Measurements from ENCODE around the gene FOXO6.

The FOXO6 gene

DNA sequence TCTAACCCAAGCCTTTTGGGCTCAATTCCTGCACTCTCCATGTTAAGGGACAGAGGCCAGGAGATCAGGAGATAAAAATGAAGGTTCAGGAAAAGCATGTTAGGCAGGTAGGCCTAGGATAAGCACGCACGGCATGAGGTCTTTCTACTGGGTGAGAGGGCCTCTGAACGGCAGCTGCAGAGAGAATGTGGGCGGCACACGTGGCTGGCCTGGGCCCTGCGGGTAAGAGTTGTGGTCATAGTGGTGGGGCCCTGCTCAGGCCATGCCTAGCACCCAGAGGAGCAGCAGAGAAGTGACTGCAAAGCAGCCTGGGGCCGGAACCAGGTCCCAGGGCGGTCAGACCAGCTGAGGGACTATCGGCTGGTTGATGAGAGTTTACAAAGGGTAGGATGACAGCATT lies 7.5 kb upstream of the FOXO6 start:
- no peak for DNase-seq

DNA sequence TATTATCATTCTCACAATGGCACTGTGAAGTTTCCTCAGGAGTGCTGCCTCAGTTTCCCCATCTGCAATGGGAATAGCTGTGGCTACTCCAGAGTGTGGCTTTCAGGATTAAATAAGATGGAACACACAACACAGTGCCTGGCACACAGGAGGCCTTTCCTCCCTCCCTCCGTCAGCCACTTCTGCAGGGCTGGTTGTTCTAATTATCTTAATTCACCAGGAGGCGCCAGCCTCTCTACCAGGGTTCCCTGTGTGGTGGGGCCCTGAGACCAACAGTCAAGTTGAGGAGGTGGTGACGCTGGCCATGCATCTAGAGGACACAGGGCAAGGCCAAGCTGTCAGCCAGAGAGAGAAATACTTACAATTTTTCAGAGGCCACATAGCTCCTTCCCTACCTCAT lies 6.3 kb upstream of the FOXO6 start:
- DNase-seq = no peak

DNA sequence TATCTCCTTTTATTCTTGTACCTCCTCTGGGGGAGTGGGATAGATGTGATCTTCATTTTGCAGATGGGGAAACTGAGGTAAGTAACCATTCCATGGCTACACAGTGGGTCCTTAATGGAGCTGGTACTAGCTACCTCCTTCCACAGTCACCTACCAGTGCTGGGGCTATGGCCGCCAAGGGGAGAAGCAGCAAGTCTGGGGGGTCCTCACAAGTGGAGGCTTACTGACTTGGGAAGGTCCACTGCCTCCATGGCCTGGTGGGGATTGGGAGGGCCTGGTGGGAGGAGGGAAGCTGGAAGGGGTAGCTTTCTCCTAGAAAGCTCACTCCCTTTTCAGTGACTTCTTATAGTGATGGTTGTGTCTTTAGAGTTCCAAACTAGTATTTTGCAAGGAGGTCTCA lies 5.9 kb upstream of the FOXO6 start:
- no peak for DNase-seq

DNA sequence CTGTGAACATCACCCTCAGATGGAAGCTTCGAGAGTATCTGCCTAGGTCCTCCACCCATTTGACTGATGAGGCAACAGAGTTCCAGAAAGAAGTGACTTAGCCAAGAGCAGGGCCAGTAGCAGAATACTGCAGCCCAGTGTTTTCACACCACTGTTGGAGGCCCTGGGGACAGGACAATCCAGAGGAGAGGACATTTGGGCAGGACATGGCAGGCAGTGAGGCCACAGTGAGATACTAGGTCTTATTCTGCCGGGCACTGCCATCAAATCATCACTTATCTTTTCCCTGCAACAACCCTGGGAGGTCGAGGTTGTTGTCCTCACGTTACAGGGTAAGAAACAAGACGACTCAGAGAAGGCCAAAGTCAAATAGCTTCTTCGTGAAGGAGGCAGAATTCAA lies 5.5 kb upstream of the FOXO6 start:
- DNase-seq = no peak

DNA sequence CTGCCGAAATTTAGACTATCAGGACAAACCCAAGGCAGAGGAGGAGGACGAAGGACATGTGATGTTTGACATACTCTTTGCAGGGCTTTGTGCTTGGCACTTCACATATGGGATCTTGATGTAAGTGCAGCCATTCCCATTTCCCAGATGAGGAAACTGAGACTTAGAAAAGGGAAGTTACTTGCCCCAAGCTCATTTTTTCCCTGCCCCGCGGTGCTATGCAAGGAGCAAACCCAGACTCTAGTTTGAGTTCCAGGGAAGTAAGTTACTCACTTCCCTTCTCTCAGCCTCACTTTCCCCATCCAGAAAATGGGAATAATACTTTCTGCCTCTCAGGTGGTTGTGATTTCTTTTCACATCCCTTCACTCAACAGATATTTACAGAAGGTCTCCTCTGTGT lies 4.5 kb upstream of the FOXO6 start:
- no peak for DNase-seq

DNA sequence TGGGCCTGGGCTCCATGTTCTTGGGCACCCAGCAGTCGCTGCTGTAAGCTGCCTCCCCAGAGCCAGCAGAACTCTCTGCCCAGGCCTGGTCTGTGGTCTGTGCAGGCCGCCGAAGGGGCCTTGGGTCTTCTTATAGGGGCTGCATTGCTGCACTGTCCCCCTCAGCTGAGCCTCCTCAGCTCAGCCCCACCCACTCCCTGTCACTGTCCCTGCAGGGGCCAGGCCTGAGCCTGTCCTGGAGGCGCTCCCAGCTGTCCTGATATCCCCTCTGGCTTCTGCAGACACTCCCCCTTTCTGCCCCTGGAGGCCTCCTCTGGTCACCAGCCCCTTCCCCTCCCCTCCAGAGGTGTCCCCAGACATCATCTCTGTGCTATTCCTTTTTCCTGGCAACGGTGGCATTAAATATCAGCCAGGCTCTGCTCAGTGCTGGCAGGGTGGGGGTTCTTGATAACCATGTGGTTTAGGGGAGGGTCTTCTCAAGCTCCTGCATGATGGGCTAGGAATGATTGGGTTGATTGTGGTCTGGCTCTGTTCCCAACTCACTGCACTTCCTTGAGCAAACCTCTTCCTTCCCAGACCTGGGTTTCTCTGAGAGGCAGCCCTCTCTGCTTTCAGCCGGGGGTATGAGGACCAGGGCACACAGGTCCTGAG lies 3.7 kb upstream of the FOXO6 start:
- DNase-seq = no peak

DNA sequence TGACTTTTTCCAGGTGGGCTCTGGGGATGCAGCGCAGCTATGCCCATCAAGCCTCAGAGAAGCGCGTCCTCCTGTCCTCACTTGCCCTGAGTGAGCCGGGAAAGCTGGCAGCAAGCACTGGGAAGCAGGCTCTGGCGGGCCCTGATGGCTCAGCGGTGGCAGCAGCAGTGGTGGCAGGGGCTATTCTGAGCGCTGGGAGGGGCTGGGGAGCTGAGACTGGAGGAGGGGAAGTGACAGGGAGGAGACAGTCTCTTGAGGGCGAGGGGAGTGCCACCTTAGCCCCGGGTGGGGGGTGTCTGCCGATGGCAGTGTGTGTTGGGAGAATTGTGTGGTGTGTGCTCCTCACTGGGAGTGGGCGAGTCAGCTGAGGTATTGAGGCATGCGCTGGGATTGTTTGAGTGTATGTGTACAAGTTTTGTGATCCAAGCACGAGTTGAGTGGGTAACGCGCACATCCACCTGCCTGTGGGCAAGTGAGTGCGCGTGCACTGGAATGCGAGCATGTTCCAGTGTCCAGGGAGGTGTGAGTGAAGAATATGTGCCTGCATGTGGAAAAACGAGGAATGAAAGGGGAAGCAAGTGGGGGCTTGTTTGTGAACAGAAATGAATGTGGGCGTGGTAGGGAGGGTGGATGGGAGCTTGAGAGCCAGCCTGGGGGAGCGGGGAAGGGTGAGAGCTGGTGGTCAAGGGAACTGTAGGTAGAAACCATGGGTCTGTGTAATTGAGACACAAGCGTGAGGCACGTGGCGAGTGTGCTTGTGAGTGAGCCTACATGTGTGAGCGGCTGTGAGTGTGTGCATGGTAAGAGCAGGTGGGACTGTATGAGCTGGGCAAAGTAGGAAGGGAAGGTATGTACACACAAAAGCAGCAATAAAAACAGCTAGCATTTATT lies 2.9 kb upstream of the FOXO6 start:
- DNase-seq = no peak

DNA sequence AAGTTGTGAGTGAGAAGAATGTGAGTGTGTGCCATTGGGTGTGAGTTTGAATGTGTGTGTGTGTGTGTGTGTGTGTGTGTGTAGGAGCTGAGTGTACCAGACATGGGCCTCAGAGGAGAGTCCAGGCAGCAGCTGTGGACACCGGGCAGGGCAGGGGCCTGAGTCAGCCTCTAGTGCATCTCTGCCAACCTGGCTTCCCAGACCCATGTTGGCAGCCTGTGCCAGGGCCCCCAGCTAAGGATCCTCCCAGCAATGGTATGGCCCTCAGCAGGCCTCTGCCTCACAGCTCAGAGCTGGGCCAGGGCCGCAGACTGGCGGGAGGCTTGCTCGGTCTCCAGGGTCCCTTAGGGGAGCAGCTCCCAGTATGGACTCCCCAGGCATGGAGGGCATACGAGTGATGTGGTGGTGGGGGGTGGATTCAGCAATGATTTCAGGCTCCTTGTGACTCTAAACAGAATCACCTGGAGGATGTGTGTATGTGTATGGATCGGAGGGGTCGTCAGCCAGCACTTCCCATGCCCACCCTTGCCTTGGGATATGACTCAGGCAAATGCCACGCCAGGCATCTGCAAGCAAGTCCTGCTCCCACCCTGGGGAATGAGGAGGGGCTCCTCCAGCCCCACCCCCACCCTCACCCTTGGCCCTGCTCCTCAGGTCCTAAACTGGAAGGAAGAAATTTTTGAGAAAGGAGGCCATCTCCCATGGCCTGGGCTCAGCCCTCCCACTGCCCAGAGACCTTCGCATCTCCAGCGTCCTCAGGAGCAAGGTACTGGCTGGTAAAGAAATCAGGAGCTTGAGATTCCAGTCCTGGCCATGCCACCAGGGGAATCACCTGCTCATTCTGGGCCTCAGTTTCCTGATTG lies 1.8 kb upstream of the FOXO6 start:
- no peak for DNase-seq

DNA sequence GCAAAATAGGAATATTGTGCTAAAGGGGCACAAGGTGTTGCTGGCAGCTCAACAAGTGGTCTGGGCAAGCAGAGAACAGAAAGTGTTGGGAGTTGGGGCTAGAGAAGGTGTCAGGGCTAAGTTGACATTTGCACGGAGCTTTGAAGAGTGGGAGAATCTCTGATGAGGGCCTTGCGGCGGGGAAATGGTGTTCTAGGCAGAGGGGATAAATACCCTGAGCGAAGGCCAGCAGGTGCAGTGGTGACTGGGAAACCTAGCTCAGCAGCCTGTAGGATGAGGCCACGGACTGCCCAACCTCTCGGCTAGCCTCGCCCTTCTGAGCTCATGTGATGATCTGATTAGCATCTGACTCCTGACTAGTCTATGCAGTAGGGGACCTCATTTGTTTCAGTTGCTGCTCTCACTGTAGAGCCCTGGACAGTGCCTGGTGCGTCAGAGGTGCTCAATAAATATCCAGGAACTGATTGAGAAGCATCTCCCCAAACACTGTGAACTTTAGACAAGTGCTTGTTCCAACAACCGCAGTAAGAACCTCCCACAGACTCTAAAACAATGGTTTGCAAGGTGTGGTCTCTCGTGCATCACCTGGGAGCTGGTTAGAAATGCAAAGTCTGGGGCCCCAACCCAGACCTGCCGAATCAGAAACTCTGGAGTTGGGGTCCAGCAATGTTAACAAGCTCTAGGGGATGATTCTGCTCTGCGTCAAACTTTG lies 1.0 kb upstream of the FOXO6 start:
- no peak for DNase-seq

DNA sequence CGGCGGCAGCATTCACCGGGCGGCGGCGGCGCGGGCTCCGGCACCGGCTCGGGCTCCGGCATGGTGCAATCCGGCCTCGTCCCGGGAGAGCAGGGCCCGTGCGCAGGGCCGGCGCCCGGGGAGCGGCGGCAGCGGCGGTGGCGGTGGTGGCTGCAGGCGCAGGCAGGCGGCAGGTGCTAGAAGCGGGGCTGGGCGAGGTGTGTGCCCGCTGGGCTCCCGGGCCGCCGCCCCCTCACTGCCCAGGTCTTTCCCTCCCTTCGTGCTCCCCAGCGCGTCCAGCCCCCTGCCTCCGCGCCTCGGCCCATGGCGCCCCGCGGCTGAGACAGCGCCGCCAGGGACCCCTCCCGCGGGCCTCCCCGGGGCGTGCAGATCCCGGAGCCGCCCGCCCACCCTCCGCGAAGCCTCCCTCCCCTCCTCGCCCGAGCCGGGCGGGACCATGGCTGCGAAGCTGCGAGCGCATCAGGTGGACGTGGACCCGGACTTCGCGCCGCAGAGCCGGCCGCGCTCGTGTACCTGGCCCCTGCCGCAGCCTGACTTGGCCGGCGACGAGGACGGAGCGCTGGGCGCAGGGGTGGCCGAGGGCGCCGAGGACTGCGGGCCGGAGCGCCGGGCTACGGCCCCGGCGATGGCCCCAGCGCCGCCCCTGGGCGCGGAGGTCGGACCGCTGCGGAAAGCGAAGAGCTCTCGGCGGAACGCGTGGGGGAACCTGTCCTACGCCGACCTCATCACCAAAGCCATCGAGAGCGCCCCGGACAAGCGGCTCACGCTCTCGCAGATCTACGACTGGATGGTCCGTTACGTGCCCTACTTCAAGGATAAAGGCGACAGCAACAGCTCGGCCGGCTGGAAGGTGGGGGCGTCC lies 492 bp downstream of the FOXO6 start:
- DNase-seq = no peak

DNA sequence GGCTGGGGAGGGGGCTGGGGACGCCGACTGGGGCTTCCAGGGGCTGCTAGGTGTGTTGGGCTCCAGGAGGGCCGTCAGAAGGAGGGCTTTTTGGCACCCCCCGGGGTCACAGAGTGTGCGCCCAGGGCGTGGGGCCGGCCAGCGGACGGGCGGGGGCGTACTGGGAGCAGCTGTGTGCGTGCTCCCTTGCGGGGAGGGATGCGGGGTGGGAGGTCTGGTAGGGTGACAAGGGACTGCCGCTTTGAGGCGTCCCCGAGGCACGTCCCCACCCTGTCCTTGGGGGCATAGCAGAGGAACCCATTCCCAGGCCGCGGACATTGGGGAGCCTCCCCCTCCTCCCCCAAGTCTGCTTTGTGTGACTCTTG lies 1.1 kb downstream of the FOXO6 start:
- DNase-seq = no peak

DNA sequence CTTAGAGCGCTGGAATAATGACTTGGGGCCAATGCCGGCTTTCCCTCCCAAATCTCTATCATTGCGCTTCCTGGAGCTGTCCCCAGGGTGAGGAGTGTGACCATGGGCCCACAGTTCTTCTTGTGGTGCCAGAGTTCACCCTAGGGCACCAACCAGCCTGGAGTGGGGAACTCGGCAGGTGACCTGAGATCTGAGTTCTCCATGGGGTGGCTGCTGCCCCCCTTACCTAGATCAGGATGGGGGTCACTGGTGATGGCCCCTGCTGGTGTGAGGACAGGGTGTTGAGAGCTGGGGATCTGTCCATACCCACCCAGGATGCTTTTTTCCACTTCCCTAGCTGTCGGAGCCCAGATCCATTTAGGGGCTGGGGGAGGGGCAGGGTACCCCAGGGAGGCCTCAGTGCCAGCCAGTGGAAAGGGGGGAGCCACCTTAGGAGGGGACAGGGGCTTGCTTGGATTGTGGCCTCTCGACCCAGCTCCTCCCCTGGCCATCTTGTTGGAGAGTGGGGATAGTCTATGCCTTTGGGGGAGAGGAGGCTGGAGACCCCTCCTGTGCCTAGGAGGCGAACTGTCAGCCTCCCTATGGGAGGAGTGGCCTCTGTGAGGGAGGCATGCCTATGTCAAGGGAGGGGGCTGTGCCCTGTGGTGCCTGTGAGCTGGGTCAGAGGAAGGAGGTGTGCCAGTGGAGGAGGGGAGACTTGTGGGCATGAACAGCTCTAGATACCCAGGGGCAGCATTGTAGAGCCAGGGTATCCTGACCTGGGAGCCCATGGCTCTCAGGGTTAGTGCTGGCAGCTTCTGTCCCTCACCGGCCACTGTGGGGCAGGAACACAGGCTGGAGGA lies 1.7 kb downstream of the FOXO6 start:
- DNase-seq = no peak

DNA sequence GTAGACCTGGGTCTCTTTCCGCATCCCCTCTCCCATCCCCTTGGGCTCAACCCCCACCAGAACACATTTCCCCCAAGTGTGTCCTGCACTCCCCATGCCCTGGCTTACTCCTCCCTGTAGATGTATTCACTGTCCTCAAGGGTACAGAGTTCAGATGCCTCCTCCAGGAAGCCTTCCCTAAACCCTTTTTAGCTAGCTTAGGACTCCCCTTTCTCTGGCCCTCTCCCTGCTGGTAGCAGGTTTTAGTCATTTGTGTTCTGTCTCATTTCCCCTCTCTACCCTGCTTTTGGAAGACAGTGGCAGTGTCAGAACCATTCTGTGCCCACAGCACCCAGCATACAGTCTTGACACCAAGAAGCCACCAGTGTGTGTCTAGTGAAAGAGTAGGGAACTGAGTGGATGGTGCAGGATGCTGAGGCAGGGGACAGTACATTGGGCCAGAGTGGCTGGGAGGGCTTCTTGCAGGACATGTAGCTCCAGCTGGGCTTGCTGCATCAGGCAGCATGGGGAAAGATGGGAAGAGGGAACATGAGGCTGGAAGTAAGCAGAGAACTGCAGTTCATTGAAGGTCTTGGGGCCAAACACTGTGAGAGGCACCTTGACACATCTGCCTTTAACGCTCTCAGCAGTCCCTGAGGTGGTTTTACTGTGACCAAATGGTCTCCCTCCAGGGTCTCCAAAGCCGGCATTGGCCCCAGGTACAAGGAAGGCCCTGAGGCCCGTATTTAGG lies 2.5 kb downstream of the FOXO6 start:
- DNase-seq = no peak

DNA sequence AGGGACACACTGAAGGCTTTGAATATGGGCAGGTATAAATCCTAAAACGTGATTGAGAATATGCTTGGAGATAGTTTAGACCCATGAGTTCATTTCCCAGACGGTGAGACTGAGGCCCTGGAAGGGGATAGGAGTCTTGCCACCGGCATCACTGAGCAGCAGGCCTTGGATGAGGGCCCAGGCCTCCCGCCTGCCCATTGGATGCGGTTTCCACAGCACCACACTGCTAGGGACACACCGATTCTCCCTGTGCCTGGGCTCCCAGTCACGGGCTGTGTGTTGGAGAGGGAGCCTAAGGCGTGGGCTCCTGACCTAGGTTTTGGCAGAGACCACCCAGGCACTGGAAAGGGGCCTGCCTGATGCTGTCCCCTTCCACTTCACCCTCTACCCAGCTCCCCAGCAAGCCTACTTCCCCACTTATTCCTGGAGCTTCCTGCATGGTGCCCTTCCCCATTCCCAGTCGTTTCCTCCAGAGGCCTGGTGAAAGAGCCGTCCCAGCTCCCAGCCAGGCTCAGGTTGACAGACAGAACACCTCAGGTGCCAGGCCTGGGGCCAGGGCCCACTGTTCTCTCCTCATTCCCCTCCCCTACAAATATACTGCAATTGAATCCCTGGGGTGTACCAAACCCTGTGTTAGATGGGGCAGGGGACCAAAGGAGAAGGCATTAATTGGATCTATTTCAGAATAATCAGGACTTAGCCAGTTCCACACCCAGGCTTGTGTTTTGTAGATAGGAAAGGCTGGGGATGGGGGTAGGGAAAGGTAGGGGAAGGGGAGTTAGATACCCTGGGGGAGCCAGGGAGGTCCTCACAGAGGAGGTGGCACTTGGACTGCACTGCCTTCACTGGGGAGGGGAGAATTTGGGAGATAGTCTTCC lies 3.4 kb downstream of the FOXO6 start:
- DNase-seq = no peak

DNA sequence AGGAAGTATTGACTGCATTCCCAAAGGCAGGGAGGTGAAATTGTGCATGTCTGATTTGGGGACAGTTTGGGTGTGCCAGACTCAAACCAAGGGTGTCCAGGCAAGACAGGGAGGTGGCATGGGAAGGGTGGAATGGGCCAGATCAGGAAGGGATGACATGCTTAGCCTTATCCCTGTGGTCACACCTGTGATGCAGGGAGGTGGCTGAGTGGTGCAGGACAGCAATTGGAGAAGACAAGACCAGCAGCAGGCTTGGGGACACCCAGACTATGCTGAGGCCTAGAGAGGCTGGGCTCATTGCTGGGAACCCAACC lies 4.0 kb downstream of the FOXO6 start:
- no peak for DNase-seq

DNA sequence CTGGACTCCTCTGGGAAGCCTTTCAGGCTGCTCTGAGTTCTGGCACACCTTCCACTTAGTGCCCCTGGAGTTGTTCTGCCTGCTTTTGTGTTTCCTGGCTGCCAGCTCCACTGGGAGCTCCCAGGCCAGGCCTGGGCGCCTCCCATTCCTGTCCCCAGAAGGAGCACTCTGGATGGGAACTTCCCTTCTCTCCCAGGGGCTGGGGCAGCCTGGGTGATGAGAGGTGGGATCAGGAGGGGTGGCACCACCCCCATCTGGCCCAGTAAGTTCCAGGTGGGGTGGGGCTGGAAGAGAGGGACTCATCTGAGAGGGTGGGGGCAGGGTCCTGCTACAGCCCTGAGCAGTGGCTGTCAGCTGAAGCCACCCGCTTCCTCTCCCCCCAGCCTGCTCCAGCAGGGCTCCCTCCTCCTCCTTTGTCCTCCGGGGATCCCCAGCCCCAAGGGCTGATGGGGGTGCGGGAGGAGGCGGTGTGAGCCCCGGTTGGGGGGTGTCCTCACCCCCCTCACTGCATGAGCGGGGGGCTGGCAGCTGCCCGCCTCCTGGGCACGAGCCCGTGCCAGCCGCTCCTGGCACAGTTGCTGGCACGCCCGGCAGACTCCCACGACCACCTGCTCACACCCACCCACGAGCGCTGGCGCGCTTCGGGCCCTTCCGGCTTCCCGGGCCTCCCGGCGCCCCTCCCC lies 4.7 kb downstream of the FOXO6 start:
- peak; percentile 54 for DNase-seq

DNA sequence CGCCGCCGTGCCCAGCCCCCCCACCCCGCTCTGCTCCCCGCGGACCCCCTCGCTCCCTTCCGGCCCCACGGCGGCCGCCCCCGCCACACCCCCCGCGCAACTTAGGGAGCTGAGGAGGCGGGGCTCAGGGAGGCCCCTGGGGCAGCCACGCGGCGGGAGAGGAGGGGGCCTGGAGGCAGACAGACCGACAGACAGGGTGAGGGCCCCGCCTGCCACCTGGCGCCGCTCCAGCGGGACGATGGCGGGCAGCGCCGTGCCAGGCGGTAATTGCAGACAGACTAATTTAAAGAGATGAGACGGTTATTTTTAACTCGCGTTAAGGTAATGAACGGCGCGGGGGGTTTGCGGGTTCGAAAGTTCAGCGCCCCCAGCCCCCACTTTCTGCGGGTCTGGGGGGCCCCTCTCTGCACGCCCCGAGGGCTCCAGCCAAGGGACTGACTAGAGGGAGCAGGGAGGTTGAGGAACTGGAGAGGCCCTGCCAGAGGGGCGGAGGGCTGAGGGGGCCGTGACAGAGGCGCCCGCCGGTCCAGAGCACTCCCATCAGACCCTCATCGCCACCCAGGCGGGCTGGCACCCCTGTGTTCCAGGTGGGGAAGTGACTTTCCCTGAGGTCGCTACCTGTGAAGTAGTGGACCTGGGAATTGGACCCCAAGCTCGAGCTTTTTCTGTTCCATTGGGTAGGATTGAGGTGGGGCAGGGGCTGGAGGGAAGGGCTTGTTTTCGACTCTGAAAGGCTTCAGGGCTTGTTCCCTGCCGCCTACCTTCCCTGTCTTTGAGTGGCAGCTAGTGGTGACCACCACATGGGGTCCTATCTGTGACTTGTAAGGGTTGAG lies 5.4 kb downstream of the FOXO6 start:
- DNase-seq = peak; percentile 67

DNA sequence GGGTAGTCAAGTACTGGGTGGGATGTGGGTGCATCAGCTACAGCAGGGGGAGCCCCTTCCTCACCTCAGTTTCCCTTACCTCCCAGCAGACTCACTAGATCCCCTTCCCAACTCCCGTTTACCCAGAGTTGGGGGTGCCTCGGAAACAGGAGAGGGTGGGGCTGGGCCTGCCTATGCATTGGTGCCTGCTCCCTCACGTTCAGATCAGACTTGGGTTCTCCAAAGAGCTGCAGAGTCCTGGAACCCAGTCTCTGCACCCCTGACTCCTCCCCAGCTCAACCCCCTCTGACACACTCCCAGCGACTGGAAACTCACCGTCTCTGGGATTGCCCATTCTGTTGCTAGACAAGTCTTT lies 6.0 kb downstream of the FOXO6 start:
- DNase-seq = no peak
